ENCODE data around the gene HYKK.
A peak's percentile ranks its signal among the peaks of the same experiment; 100 is the strongest.
"Not testable (repeated sequence)": the region's sequence is repeated elsewhere in the genome, so short reads cannot be mapped to it uniquely, and the experiment has no call there.

HYKK gene

GRCh38 chr15:78506971-78507830 is at the start of gene HYKK:
TSS of gene HYKK (plus strand) at chr15:78507577. CDS start at chr15:78513089, 5,512 bp downstream.
- peak; percentile 97 for DNase-seq (ENCODE audit: low spot score)

- DNase-seq (ENCODE audit: low spot score) = no peak
These were observed 46.6 kb upstream of the HYKK start for GRCh38 chr15:78460737-78461136.

- no peak for DNase-seq (ENCODE audit: low spot score)
These were observed 46.0 kb upstream of the HYKK start for GRCh38 chr15:78461171-78461888.

GRCh38 chr15:78469031-78469430 is 38.3 kb upstream of the HYKK start:
- no peak for DNase-seq (ENCODE audit: low spot score)

- DNase-seq (ENCODE audit: low spot score) = no peak
These were observed 30.1 kb upstream of the HYKK start for GRCh38 chr15:78477295-78477694.

GRCh38 chr15:78479650-78480049 is 27.7 kb upstream of the HYKK start:
- no peak for DNase-seq (ENCODE audit: low spot score)

GRCh38 chr15:78481917-78482316 is 25.5 kb upstream of the HYKK start:
- DNase-seq (ENCODE audit: low spot score) = no peak

GRCh38 chr15:78492872-78493271 is 14.5 kb upstream of the HYKK start:
- DNase-seq (ENCODE audit: low spot score) = peak; percentile 6

- no peak for DNase-seq (ENCODE audit: low spot score)
These were observed 5.5 kb upstream of the HYKK start for GRCh38 chr15:78501857-78502256.

GRCh38 chr15:78502641-78503040 is 4.7 kb upstream of the HYKK start:
- no peak for DNase-seq (ENCODE audit: low spot score)

GRCh38 chr15:78507831-78508160 is 419 bp downstream of the HYKK start:
- no peak for DNase-seq (ENCODE audit: low spot score)

- DNase-seq (ENCODE audit: low spot score) = no peak
These were observed 895 bp downstream of the HYKK start for GRCh38 chr15:78508272-78508671.

GRCh38 chr15:78509726-78510312 is 2.4 kb downstream of the HYKK start:
- DNase-seq (ENCODE audit: low spot score) = no peak

- not testable (repeated sequence) for DNase-seq (ENCODE audit: low spot score)
These were observed 12.7 kb downstream of the HYKK start for GRCh38 chr15:78520035-78520434.

- no peak for DNase-seq (ENCODE audit: low spot score)
These were observed 16.9 kb downstream of the HYKK start for GRCh38 chr15:78524230-78524629.

- DNase-seq (ENCODE audit: low spot score) = no peak
These were observed 19.9 kb downstream of the HYKK start for GRCh38 chr15:78527325-78527724.

GRCh38 chr15:78533331-78533730 is 26.0 kb downstream of the HYKK start:
- no peak for DNase-seq (ENCODE audit: low spot score)

- no peak for DNase-seq (ENCODE audit: low spot score)
These were observed 28.8 kb downstream of the HYKK start for GRCh38 chr15:78536134-78536533.

- no peak for DNase-seq (ENCODE audit: low spot score)
These were observed 30.0 kb downstream of the HYKK start for GRCh38 chr15:78537266-78537905.

- DNase-seq (ENCODE audit: low spot score) = no peak
These were observed 31.0 kb downstream of the HYKK start for GRCh38 chr15:78538358-78538757.

- DNase-seq (ENCODE audit: low spot score) = not testable (repeated sequence)
These were observed 32.2 kb downstream of the HYKK start for GRCh38 chr15:78539464-78540140.
